SU-DHL-6 (cell line): ENCODE data around the gene THBS2.

Experiments used
- H2AFZ ChIP-seq: fragments of 200-600 bp; sonication (generic); 2 replicates; pipeline ENCODE4 v1.6.1; 2014; ENCODE audit warnings: low read depth, mild to moderate bottlenecking, moderate library complexity, mixed read lengths, antibody characterized with exemption, low read length; ENCODE audit not compliant: severe bottlenecking
- H3F3A ChIP-seq: fragments of 200-600 bp; shearing (Covaris generic); 2 replicates; pipeline ENCODE4 v1.6.0; 2016; ENCODE audit warnings: antibody characterized with exemption, mild to moderate bottlenecking; ENCODE audit not compliant: insufficient read depth
- H3K27ac ChIP-seq: fragments of 200-600 bp; sonication (generic); 2 replicates; pipeline ENCODE4 v1.5.1; 2016; ENCODE audit warnings: low read depth, mild to moderate bottlenecking, low read length, moderate library complexity, mixed read lengths
- H3K27me3 ChIP-seq: fragments of 200-600 bp; sonication (generic), shearing (Covaris generic); 2 replicates; pipeline ENCODE4 v1.6.0; 2014; ENCODE audit warnings: mild to moderate bottlenecking, low read length
- H3K36me3 ChIP-seq: fragments of 200-600 bp; sonication (generic); 2 replicates; pipeline ENCODE4 v1.6.1; 2014; ENCODE audit warnings: mild to moderate bottlenecking, low read length, mixed read lengths
- H3K4me2 ChIP-seq: fragments of 300-600, 200-600 bp; shearing (Covaris generic), sonication (generic); 2 replicates; pipeline ENCODE4 v1.6.0; 2014; ENCODE audit warnings: low read length, low read depth, mild to moderate bottlenecking; ENCODE audit not compliant: poor library complexity, severe bottlenecking
- H3K4me3 ChIP-seq: fragments of 200-600 bp; sonication (generic); 2 replicates; pipeline ENCODE4 v1.5.1; 2014; ENCODE audit warnings: antibody characterized with exemption, low read length, mild to moderate bottlenecking, mixed read lengths; ENCODE audit not compliant: insufficient read depth, poor library complexity, severe bottlenecking
- H3K79me2 ChIP-seq: fragments of 200-600 bp; sonication (generic); 2 replicates; pipeline ENCODE4 v1.6.1; 2014; ENCODE audit warnings: mild to moderate bottlenecking, low read length, moderate library complexity; ENCODE audit not compliant: insufficient read depth
- H3K9ac ChIP-seq: fragments of 200-600 bp; sonication (generic); 2 replicates; pipeline ENCODE4 v1.7.0; 2014; ENCODE audit warnings: mild to moderate bottlenecking, low read length
- H3K9me2 ChIP-seq: fragments of 200-600 bp; sonication (generic); replicated peaks from 2 replicates; pipeline ENCODE4 v1.6.1; 2014; ENCODE audit warnings: low read length; ENCODE audit not compliant: insufficient read depth
- H3K9me3 ChIP-seq: fragments of 200-600 bp; sonication (generic); 2 replicates; pipeline ENCODE4 v1.6.1; 2014; ENCODE audit warnings: low read length, mixed read lengths; ENCODE audit not compliant: insufficient read depth
- H4K20me1 ChIP-seq: fragments of 200-600 bp; sonication (generic); 2 replicates; pipeline ENCODE4 v1.6.1; 2014; ENCODE audit warnings: low read depth, mild to moderate bottlenecking, antibody characterized with exemption, low read length, moderate library complexity, mixed read lengths
- EZH2phosphoT487 ChIP-seq: fragments of 200-600 bp; sonication (generic), shearing (Covaris generic); conservative IDR thresholded peaks from 2 replicates; pipeline ENCODE4 v1.6.1; 2018; ENCODE audit warnings: mild to moderate bottlenecking, antibody characterized with exemption, low read length, moderate library complexity, mixed read lengths
- TF ChIP-seq, protein P1 (sequence below): fragments of 200-600 bp; sonication (generic); IDR thresholded peaks from one replicate; pipeline ENCODE4 v1.5.1; 2017; ENCODE audit warnings: antibody characterized with exemption, mild to moderate bottlenecking, low read length, moderate library complexity; ENCODE audit not compliant: insufficient read depth, poor library complexity, severe bottlenecking

The THBS2 gene

DNA sequence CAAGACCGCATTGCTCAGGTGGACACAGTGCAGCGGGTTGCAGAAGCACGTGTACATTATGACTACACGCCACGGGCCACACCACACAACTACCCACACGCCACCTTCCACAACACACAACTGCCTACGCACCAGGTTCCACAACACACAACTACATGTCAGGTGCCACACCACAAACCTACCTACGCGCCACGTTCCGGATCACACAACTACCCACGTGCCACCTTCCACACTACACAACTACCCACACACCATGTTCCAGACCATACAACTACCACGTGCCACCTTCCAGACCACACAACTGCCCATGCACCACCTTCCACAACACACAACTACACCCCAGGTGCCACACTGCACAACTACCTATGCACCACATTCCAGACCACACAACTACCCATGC is 20.5 kb downstream of the THBS2 start:
- TF ChIP-seq, protein P1, sequence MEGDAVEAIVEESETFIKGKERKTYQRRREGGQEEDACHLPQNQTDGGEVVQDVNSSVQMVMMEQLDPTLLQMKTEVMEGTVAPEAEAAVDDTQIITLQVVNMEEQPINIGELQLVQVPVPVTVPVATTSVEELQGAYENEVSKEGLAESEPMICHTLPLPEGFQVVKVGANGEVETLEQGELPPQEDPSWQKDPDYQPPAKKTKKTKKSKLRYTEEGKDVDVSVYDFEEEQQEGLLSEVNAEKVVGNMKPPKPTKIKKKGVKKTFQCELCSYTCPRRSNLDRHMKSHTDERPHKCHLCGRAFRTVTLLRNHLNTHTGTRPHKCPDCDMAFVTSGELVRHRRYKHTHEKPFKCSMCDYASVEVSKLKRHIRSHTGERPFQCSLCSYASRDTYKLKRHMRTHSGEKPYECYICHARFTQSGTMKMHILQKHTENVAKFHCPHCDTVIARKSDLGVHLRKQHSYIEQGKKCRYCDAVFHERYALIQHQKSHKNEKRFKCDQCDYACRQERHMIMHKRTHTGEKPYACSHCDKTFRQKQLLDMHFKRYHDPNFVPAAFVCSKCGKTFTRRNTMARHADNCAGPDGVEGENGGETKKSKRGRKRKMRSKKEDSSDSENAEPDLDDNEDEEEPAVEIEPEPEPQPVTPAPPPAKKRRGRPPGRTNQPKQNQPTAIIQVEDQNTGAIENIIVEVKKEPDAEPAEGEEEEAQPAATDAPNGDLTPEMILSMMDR = no peak
- no peak for TF ChIP-seq EZH2phosphoT487
- H3K27ac ChIP-seq = no peak overlapping the region
- H3K36me3 ChIP-seq = no peaks in the 10 kb centered on the region
- H4K20me1 ChIP-seq = no peaks in the 10 kb centered on the region
- no peaks in the 10 kb centered on the region for H3K9me2 ChIP-seq
- H3K79me2 ChIP-seq = no peaks in the 10 kb centered on the region
- no peak overlapping the region for H2AFZ ChIP-seq
- no peak overlapping the region for H3K4me3 ChIP-seq
- no peak overlapping the region for H3K9ac ChIP-seq
- peaks cover 5% of the 10 kb centered on the region; the same call in 1 of the 2 replicates for H3K9me3 ChIP-seq
- H3K27me3 ChIP-seq = no peaks in the 10 kb centered on the region
- H3K4me2 ChIP-seq = no peak overlapping the region
- no peaks in the 10 kb centered on the region for H3F3A ChIP-seq

DNA sequence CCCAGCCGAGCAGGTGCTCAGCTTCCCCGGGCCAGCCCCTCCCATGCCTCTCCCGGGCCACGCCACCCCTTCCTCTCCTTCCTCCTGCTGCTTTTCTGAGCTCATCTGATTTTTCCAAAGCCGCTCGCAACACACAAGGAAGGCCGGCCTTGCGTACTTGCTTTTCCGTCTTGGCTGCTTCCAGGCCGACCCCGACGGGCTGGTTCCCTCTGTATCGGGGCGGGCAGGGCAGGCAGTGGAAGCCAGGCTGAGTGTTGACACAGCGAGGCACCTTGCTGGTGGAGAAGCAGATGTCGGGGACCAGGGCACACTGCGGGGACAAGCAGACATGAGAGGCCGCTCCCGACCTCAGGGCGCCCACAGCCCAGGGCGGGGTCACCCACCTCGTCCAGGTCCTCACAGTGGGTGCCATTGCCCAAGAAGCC is 21.1 kb downstream of the THBS2 start:
- H3K4me3 ChIP-seq = no peak overlapping the region
- no peak overlapping the region for H3K27ac ChIP-seq
- no peak overlapping the region for H2AFZ ChIP-seq
- H3K9ac ChIP-seq = no peak overlapping the region
- peaks cover 5% of the 10 kb centered on the region; the same call in 1 of the 2 replicates for H3K9me3 ChIP-seq
- no peaks in the 10 kb centered on the region for H3K27me3 ChIP-seq
- no peaks in the 10 kb centered on the region for H3K9me2 ChIP-seq
- TF ChIP-seq, protein P1 = no peak
- no peak for TF ChIP-seq EZH2phosphoT487
- H4K20me1 ChIP-seq = no peaks in the 10 kb centered on the region
- no peaks in the 10 kb centered on the region for H3K79me2 ChIP-seq
- H3K36me3 ChIP-seq = no peaks in the 10 kb centered on the region
- H3K4me2 ChIP-seq = no peak overlapping the region
- H3F3A ChIP-seq = no peaks in the 10 kb centered on the region

DNA sequence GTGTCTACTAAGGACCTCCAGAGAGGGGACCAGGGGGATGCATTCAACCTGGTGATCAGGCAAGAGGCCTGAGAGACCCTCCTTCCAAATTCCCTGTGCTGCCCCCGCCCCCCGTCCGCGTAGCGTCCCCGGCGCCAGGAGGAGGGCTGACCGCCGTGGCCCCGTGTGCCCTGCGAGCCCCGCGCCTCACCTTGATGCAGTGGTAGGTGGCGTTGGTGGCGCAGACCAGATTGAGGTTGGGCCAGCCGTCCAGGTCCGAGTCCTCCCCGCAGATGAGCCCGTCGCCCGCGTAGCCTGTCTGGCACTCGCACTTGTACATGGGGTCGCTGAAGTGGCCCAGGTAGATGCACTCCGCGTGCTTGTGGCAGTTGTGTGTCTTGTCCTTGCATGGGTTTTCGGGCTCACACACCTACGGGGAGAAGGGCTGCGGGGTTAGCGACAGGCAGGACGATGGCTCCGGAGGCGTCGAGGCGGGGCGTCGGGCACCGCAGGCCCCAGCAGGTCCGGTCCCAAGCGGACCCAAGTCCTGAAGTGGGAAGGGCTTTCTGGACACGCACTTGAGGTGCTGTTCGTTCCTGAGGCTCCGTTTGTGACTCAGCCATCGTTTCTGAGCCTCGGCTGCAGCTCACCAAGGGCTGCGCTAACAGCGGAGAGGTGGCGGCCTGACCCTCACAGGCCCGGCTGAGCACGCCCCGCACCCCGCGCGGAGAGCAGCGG is 21.7 kb downstream of the THBS2 start:
- no peaks in the 10 kb centered on the region for H3K79me2 ChIP-seq
- H3K4me2 ChIP-seq = no peak overlapping the region
- no peaks in the 10 kb centered on the region for H3K27me3 ChIP-seq
- no peaks in the 10 kb centered on the region for H3K9me2 ChIP-seq
- H3K36me3 ChIP-seq = no peaks in the 10 kb centered on the region
- peaks cover 5% of the 10 kb centered on the region; the same call in 1 of the 2 replicates for H3K9me3 ChIP-seq
- H2AFZ ChIP-seq = no peak overlapping the region
- H3K4me3 ChIP-seq = no peak overlapping the region
- no peak for TF ChIP-seq EZH2phosphoT487
- TF ChIP-seq, protein P1 = no peak
- H3K9ac ChIP-seq = no peak overlapping the region
- H3K27ac ChIP-seq = no peak overlapping the region
- H3F3A ChIP-seq = no peaks in the 10 kb centered on the region
- H4K20me1 ChIP-seq = no peaks in the 10 kb centered on the region
